Thyroid gland (tissue), 4 donors: ENCODE results near the gene SNAPC5. TPM values are rescaled to one million over a fixed set of nuclear protein-coding genes. Genes with fewer than 3 reads are reported as not detected.
"Not testable (repeated sequence)": the region's sequence is repeated elsewhere in the genome, so short reads cannot be mapped to it uniquely, and the experiment has no call there.

Experiments used
- DNase-seq, 2 donors: peaks; one replicate each; pipeline ENCODE4 v3.0.0-alpha.2; 2019
- H3K27ac ChIP-seq, 3 donors: fragments of 200-600 bp; sonication (generic); 1 replicate in 2 of 3; 2 replicates in 1 of 3; pipeline ENCODE4 v1.5.1; 2016 to 2019; ENCODE audit warnings: mild to moderate bottlenecking in 1 of 3, moderate library complexity in 1 of 3
- H3K27me3 ChIP-seq: fragments of 200-600 bp; sonication (generic); one replicate; pipeline ENCODE4 v1.5.1; 2019
- H3K36me3 ChIP-seq, 2 donors: fragments of 200-600 bp; sonication (generic); one replicate each; pipeline ENCODE4 v1.5.1; 2016 to 2019
- H3K4me1 ChIP-seq, 2 donors: fragments of 200-600 bp; sonication (generic); one replicate each; pipeline ENCODE4 v1.5.1; 2017 to 2019
- H3K4me3 ChIP-seq, 3 donors: fragments of 200-600 bp; sonication (generic); replicated peaks in 1 of 3; 1 replicate in 2 of 3; 2 replicates in 1 of 3; pipeline ENCODE4 v1.5.1; 2016; ENCODE audit warnings: mild to moderate bottlenecking in 1 of 3
- H3K9me3 ChIP-seq: fragments of 200-600 bp; sonication (generic); one replicate; pipeline ENCODE4 v1.5.1; 2017
- POLR2A ChIP-seq, 2 donors: fragments of 450-650 bp; IDR thresholded peaks; one replicate each; pipeline ENCODE4 v1.6.1; 2017; ENCODE audit warnings: antibody characterized with exemption in 2 of 2, mild to moderate bottlenecking in 2 of 2, moderate library complexity in 1 of 2
- WGBS, 2 donors: methylation state at CpG; one replicate each; pipeline ENCODE4 v1.1.5; 2017; 5-methylcytosine and 5-hydroxymethylcytosine counted together
- intact Hi-C: fragments of 100-400 bp; cut with DNase I; formaldehyde crosslinking; loops from one replicate; pipeline ENCODE4 v1.15.1; 2023
- total RNA-seq, 4 donors: library from RNA; depleted of rRNA; stranded (reverse); fragments of >200 nt; gene quantifications; one replicate each; pipeline ENCODE4 v1.2.3, GENCODE V29; 2016
- TF ChIP-seq, protein P1 (sequence below), 6 experiments: fragments of 200-600 bp in 3 of 6; fragments of 450-650 bp in 3 of 6; sonication (generic) in 3 of 6; IDR thresholded peaks; one replicate each; pipeline ENCODE4 v1.5.1; 2016 to 2019; ENCODE audit warnings: antibody characterized with exemption in 6 of 6, mild to moderate bottlenecking in 2 of 6, inconsistent platforms in 1 of 6, moderate library complexity in 1 of 6

The SNAPC5 gene
- total RNA-seq, 4 donors from 2014 or later, result 26.3 to 79.2 (median 40.5) TPM

DNA sequence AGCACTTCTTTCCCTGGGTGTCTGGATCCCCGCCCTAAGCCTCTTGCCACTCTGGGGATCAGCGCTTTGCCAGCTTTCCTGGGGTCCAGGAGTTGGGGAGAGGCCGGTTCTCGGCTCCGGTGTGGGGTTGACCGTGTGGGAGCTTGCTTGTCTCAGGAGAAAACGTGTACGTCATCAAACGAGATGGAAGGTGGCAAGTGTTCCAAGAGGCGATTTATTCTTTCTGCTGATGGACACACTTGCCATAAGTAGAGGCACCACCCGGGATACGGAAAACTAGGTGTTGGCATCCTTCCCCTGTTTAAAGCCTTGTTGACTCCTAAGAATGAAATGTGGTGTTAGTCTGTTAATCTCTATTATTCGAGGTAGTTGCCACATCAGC lies 7.9 kb upstream of the SNAPC5 start:
- Histone ChIP-seq H3K36me3 (peaks cover 28% of the 10 kb centered on the region in 2 donors), H3K27me3 (no peaks in the 10 kb centered on the region), H3K4me3 (peak overlapping the region; percentile 17 to 98 (median 84)), H3K4me1 (peaks cover 12 to 16% of the 10 kb centered on the region in 2 donors), H3K27ac (peak overlapping the region in 2 of 3 donors; percentile 85 to 95), H3K9me3 (no peaks in the 10 kb centered on the region)
- intact Hi-C loops, result loop anchor here (10.0 kb wide), 1 partner anchor 269 kb away; no protein-coding TSS in a partner anchor
- WGBS, 2 donors, result 0 to 1% methylated on average over 13 of the region's 13 CpGs
- TF ChIP-seq POLR2A (IDR thresholded peaks at IDR 0.05), result no peak
- TF ChIP-seq, protein P1, sequence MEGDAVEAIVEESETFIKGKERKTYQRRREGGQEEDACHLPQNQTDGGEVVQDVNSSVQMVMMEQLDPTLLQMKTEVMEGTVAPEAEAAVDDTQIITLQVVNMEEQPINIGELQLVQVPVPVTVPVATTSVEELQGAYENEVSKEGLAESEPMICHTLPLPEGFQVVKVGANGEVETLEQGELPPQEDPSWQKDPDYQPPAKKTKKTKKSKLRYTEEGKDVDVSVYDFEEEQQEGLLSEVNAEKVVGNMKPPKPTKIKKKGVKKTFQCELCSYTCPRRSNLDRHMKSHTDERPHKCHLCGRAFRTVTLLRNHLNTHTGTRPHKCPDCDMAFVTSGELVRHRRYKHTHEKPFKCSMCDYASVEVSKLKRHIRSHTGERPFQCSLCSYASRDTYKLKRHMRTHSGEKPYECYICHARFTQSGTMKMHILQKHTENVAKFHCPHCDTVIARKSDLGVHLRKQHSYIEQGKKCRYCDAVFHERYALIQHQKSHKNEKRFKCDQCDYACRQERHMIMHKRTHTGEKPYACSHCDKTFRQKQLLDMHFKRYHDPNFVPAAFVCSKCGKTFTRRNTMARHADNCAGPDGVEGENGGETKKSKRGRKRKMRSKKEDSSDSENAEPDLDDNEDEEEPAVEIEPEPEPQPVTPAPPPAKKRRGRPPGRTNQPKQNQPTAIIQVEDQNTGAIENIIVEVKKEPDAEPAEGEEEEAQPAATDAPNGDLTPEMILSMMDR (IDR thresholded peaks at IDR 0.05), result no peak
- no peak for DNase-seq

DNA sequence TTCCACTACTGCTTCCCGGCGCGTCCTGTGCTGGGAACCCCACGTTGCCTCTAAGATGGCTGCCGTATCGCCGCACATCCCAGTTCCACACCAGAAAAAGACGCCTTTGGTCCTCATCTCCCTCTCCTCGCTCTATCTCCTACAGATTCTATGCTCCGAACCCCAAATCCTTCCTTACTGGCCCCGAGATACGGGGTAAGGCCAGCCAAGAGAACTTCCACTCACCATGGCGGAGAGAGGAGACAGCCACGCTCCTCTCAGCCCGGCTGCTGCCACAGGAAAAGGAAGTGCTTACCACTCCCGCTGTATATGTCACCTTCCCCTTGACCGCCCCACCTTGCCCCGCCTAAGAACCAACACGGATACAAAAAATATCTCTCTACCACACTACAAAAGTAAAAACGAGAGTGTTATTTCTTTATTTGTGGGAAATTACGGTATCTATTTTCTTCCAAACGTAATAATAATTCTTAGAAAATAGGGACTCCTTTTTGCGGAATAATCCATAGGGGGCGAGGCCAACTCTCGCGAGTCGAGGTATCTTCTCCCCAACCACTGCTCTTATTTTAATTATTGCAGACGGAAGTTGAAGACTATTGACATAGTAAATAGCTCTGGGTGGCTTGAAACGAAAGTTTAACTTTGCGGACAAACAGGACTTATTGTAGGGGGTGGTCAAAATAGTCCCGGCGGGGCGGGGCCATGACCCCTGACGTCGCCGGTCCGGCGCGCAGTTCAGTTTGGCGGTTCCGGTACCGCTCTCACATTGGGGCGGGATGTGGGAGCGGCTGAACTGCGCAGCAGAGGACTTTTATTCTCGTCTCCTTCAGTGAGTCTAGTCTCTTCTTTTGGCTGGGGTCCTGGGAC lies 7.2 kb upstream of the SNAPC5 start, which contains the start of the genes RPL4 and ZWILCH:
Gene RPL4 (minus strand): TSS at position 293 of the 867 bp plus-strand sequence. CDS start 65 bp downstream, at position 228.
Gene ZWILCH (plus strand): TSS at position 764 of the 867 bp plus-strand sequence. CDS start 13 bp downstream, at position 777.
- TF ChIP-seq POLR2A (IDR thresholded peaks at IDR 0.05), result peak; percentile 77 to 88
- TF ChIP-seq, protein P1 (IDR thresholded peaks at IDR 0.05), result no peak
- Histone ChIP-seq H3K36me3 (peaks cover 34 to 35% of the 10 kb centered on the region in 2 donors), H3K27ac (peak within 1 kb of the TSS; percentile 85 to 95 (median 92)), H3K27me3 (no peaks in the 10 kb centered on the region), H3K9me3 (no peaks in the 10 kb centered on the region), H3K4me3 (peak within 1 kb of the TSS; percentile 64 to 98 (median 84)), H3K4me1 (peaks cover 12 to 16% of the 10 kb centered on the region in 2 donors)
- peak; percentile 70 to 77 for DNase-seq
- 0% methylated on average over 46 of the region's 46 CpGs for WGBS, 2 donors
- intact Hi-C loops, result loop anchor here (10.0 kb wide), 1 partner anchor 270 kb away; no protein-coding TSS in a partner anchor

DNA sequence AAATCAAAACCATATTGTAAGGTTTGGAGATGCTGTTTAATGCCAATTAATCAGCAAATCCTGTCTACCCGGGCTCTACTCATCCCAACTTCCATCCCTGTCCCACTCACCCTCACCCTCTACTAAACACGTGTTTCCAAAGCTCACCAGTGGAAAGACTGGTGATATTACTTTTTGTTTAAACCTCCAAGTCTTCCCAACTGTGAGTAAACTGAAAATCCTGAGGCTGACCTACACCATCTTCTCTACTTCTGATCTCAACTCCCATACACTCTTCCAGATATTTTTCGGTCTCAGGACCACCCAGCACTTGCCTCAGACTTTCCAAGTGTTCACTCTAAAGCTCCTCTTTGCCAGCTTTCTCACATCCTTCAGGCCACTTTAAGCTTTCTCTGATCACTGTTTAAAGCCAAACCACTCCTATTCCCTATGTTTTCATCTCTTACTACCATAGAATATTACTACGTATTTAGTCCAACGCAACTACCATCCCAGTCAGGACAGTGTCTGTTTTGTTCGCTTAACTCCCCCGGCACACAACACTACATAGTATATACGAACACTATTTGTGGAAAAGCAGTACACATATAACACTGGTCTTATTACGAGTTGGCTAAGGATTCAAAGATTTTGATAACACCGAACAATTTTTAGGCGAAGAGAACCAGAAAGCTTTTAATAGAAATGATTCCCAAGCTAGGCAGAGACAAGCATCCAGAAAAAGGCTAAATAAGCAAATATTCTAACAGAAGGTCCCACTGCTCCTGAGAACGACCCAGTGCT lies 6.4 kb upstream of the SNAPC5 start:
- Histone ChIP-seq H3K27me3 (no peaks in the 10 kb centered on the region), H3K36me3 (peaks cover 42 to 43% of the 10 kb centered on the region in 2 donors), H3K4me3 (peak overlapping the region; percentile 64 to 98 (median 84)), H3K4me1 (peaks cover 12 to 16% of the 10 kb centered on the region in 2 donors), H3K9me3 (no peaks in the 10 kb centered on the region), H3K27ac (peak overlapping the region in 2 of 3 donors; percentile 85 to 95)
- intact Hi-C loops, result loop anchor here (10.0 kb wide), 1 partner anchor 271 kb away; no protein-coding TSS in a partner anchor
- 0 to 1% methylated on average over 12 of the region's 12 CpGs for WGBS, 2 donors
- DNase-seq, result no peak
- TF ChIP-seq POLR2A (IDR thresholded peaks at IDR 0.05), result no peak
- TF ChIP-seq, protein P1 (IDR thresholded peaks at IDR 0.05), result no peak

DNA sequence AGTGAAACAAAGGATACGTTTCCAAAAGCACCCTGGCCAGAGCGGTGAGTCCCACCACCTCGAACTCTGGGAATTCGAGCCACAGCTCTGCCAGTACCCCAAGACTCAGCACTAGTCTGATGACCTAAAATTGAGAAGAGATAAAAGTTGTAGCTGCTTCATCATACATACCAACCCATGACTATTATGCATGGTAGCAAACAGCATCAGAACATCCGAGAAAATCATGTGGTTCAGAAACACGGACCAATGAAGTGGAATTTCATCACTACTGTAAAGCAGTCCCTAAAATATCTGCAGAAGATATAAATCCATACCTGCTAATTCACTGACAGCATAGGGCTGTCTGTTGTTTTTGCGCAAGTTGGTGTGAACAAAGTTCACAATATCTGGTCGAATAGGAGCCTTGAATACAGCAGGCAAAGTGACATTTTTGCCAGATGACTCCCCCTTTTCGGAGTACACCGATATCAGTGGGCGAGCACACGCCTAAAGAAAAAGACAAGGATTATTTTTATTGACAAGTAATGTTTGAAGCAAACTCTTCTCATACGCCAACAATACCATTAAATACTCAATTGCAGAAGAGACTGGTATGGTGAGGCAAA lies 5.6 kb upstream of the SNAPC5 start:
- intact Hi-C loops, result loop anchor here (10.0 kb wide), 1 partner anchor 272 kb away; no protein-coding TSS in a partner anchor
- Histone ChIP-seq H3K4me1 (peaks cover 12 to 19% of the 10 kb centered on the region in 2 donors), H3K36me3 (peaks cover 50 to 51% of the 10 kb centered on the region in 2 donors)
- H3K27me3 ChIP-seq, H3K9me3 ChIP-seq, DNase-seq, H3K4me3 ChIP-seq, H3K27ac ChIP-seq: not testable (repeated sequence)
- WGBS, 2 donors, result 64 to 73% methylated on average over 13 of the region's 13 CpGs

DNA sequence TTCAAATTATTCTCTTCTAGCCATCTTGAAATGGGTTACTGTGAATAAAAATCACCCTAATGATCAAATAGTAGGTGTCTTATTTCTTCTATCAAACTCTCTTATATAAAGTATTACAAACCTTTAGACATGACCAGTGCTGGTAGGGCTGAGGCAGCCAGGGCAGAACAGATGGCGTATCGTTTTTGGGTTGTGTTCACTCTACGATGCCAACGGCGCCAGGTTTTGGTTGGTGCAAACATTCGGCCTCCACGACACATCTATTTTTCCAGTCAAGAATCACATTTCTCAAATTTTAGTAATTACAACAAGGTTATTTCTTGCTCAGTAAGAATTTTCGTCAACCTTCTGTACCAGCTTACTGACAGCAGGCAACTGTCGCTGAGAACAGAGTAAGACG lies 4.9 kb upstream of the SNAPC5 start:
- no peak for DNase-seq
- Histone ChIP-seq H3K27me3 (no peaks in the 10 kb centered on the region), H3K9me3 (no peaks in the 10 kb centered on the region), H3K27ac (no peak overlapping the region), H3K36me3 (peaks cover 51% of the 10 kb centered on the region in 2 donors), H3K4me3 (no peak overlapping the region), H3K4me1 (peaks cover 12 to 22% of the 10 kb centered on the region in 2 donors)
- TF ChIP-seq, protein P1 (IDR thresholded peaks at IDR 0.05), result no peak
- TF ChIP-seq POLR2A (IDR thresholded peaks at IDR 0.05), result no peak
- intact Hi-C loops, result loop anchor here (10.0 kb wide), 1 partner anchor 272 kb away; no protein-coding TSS in a partner anchor
- WGBS, 2 donors, result 87 to 91% methylated on average over 10 of the region's 10 CpGs

DNA sequence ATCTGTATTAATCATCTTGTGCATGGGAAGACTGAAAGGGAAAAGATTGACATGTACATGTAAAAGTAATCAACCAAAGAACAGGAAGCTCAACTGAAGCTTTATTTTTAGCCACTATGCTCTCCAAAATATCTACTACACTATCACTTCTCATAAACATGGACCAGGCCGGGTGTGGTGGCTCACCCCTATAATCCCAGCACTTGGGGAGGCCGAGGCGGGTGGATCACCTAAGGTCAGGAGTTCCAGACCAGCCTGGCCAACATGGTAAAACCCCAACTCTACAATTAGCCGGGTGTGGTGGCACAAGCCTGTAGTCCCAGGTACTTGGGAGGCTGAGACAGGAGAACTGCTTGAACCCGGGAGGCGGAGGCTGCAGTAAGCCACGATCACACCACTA lies 2.8 kb upstream of the SNAPC5 start:
- H3K27ac ChIP-seq, DNase-seq, H3K4me3 ChIP-seq, H3K9me3 ChIP-seq, H3K27me3 ChIP-seq: not testable (repeated sequence)
- Histone ChIP-seq H3K36me3 (peaks cover 51% of the 10 kb centered on the region in 2 donors), H3K4me1 (peaks cover 20 to 23% of the 10 kb centered on the region in 2 donors)
- WGBS, 2 donors, result 87 to 88% methylated on average over 7 of the region's 7 CpGs
- intact Hi-C loops, result loop anchor here (10.0 kb wide), 1 partner anchor 274 kb away; no protein-coding TSS in a partner anchor
